Progenitor cell of endocrine pancreas (in vitro differentiated cells): ENCODE results near the gene MAP7D1. TPM values are rescaled to one million over a fixed set of nuclear protein-coding genes. Genes with fewer than 3 reads are reported as not detected.

Source experiments
- DNase-seq: peaks from one replicate; pipeline ENCODE4 v3.0.0; 2021; ENCODE audit warnings: low spot score; ENCODE audit not compliant: unreplicated experiment
- H3K27ac Mint-ChIP-seq: 2 replicates; pipeline ENCODE4 v1.8.0; 2021; ENCODE audit warnings: mild to moderate bottlenecking, moderate library complexity, mixed read lengths
- H3K27me3 Mint-ChIP-seq: 2 replicates; pipeline ENCODE4 v1.8.0; 2021; ENCODE audit warnings: mixed read lengths
- H3K36me3 Mint-ChIP-seq: 2 replicates; pipeline ENCODE4 v1.8.0; 2022; ENCODE audit warnings: mixed read lengths; ENCODE audit not compliant: insufficient read depth
- H3K4me1 Mint-ChIP-seq: 2 replicates; pipeline ENCODE4 v1.8.0; 2021; ENCODE audit warnings: low read depth, mixed read lengths
- H3K4me3 Mint-ChIP-seq: 2 replicates; pipeline ENCODE4 v1.8.0; 2021; ENCODE audit warnings: low read depth, mild to moderate bottlenecking, moderate library complexity, mixed read lengths
- H3K9me3 Mint-ChIP-seq: 2 replicates; pipeline ENCODE4 v1.8.0; 2021; ENCODE audit warnings: low read depth, mixed read lengths
- CTCF ChIP-seq: fragments of 200-600 bp; sonication (generic); IDR thresholded peaks from one replicate; pipeline ENCODE4 v1.5.0; 2021; ENCODE audit warnings: antibody characterized with exemption, mild to moderate bottlenecking; ENCODE audit not compliant: unreplicated experiment
- total RNA-seq: library from RNA; stranded (reverse); gene quantifications from 2 replicates; pipeline ENCODE4 v1.2.1, GENCODE V29; 2021

Gene MAP7D1
- total RNA-seq, 1 donor from 2014 or later, result 109 TPM

- TF ChIP-seq CTCF, result no peak
- peaks cover 1% of the 10 kb centered on the region for H3K4me1 Mint-ChIP-seq
- peaks cover 24% of the 10 kb centered on the region for H3K36me3 Mint-ChIP-seq
- H3K9me3 Mint-ChIP-seq, result no peaks in the 10 kb centered on the region
- H3K27ac Mint-ChIP-seq, result no peak overlapping the region
- no peaks in the 10 kb centered on the region for H3K27me3 Mint-ChIP-seq
- DNase-seq, result no peak
- H3K4me3 Mint-ChIP-seq, result no peak overlapping the region
Measured at GRCh38 chr1:36172983-36173382, 17.0 kb downstream of the MAP7D1 start.

GRCh38 chr1:36174713-36175112 lies 18.8 kb downstream of the MAP7D1 start:
- Mint-ChIP-seq H3K9me3 (no peaks in the 10 kb centered on the region), H3K4me3 (no peak overlapping the region), H3K36me3 (peaks cover 23% of the 10 kb centered on the region), H3K27ac (no peak overlapping the region), H3K4me1 (peaks cover 1% of the 10 kb centered on the region), H3K27me3 (no peaks in the 10 kb centered on the region)
- TF ChIP-seq CTCF, result no peak
- DNase-seq, result no peak

- Mint-ChIP-seq H3K36me3 (peaks cover 26% of the 10 kb centered on the region), H3K9me3 (no peaks in the 10 kb centered on the region), H3K4me3 (no peak overlapping the region), H3K4me1 (peaks cover 1% of the 10 kb centered on the region), H3K27me3 (no peaks in the 10 kb centered on the region), H3K27ac (no peak overlapping the region)
- no peak for DNase-seq
- TF ChIP-seq CTCF, result no peak
Measured at GRCh38 chr1:36175137-36176095, 19.5 kb downstream of the MAP7D1 start.

GRCh38 chr1:36176106-36176949 lies 20.4 kb downstream of the MAP7D1 start:
- Mint-ChIP-seq H3K4me3 (no peak overlapping the region), H3K27ac (no peak overlapping the region), H3K27me3 (no peaks in the 10 kb centered on the region), H3K9me3 (no peaks in the 10 kb centered on the region), H3K4me1 (peaks cover 1% of the 10 kb centered on the region), H3K36me3 (peaks cover 30% of the 10 kb centered on the region)
- DNase-seq, result no peak
- TF ChIP-seq CTCF, result no peak

- no peak for TF ChIP-seq CTCF
- Mint-ChIP-seq H3K9me3 (no peaks in the 10 kb centered on the region), H3K4me1 (peaks cover 1% of the 10 kb centered on the region), H3K4me3 (no peak overlapping the region), H3K27me3 (no peaks in the 10 kb centered on the region), H3K27ac (no peak overlapping the region), H3K36me3 (peaks cover 28% of the 10 kb centered on the region)
- DNase-seq, result no peak
Measured at GRCh38 chr1:36177589-36178431, 21.9 kb downstream of the MAP7D1 start.
